A673 (cell line): ENCODE results near the gene AQP7. TPM values are rescaled to one million over a fixed set of nuclear protein-coding genes. Genes with fewer than 3 reads are reported as not detected.

Experiments
- BruUV-seq: library from RNA; stranded (reverse); fragments of 400-500 nt; replicated peaks from 2 replicates; lab custom pipeline; 2021; lab: Mats Ljungman, UMichigan
- CTCF ChIA-PET: fragments of 300-600 bp; sonication (Branson Sonifier 250); formaldehyde crosslinking; loops from one replicate; lab custom pipeline; 2022; ENCODE audit warnings: antibody characterized with exemption; lab: Charles Lee
- POLR2A ChIA-PET: fragments of 300-600 bp; sonication (Branson Sonifier 250); formaldehyde crosslinking; loops from one replicate; lab custom pipeline; 2022; ENCODE audit warnings: antibody characterized with exemption; ENCODE audit not compliant: low non-redundant PET; lab: Charles Lee
- DNase-seq: peaks from one replicate; pipeline ENCODE4 v3.0.0-alpha.2; 2015; ENCODE audit warnings: low spot score
- H3K27ac ChIP-seq: fragments of 200-600 bp; sonication (generic); 2 replicates; pipeline ENCODE4 v1.5.1; 2016; ENCODE audit warnings: mixed run types, low read depth, mild to moderate bottlenecking, mixed read lengths, antibody characterized with exemption, low read length; ENCODE audit not compliant: poor library complexity, severe bottlenecking
- H3K27me3 ChIP-seq: fragments of 200-600 bp; sonication (generic); replicated peaks from 2 replicates; pipeline ENCODE4 v1.6.1; 2017; ENCODE audit warnings: mixed run types, low read depth, mild to moderate bottlenecking, mixed read lengths, antibody characterized with exemption, low read length; ENCODE audit not compliant: insufficient read depth, poor library complexity
- H3K36me3 ChIP-seq: fragments of 200-600 bp; sonication (generic); 2 replicates; pipeline ENCODE4 v1.6.1; 2016; ENCODE audit warnings: mixed run types, mild to moderate bottlenecking, mixed read lengths, antibody characterized with exemption, low read length; ENCODE audit not compliant: insufficient read depth, poor library complexity, severe bottlenecking
- H3K4me1 ChIP-seq: fragments of 200-600 bp; sonication (generic); 2 replicates; pipeline ENCODE4 v1.6.1; 2017; ENCODE audit warnings: mixed run types, mild to moderate bottlenecking, mixed read lengths, antibody characterized with exemption, low read length; ENCODE audit not compliant: insufficient read depth, poor library complexity, severe bottlenecking
- H3K4me3 ChIP-seq: fragments of 200-600 bp; sonication (generic); 2 replicates; pipeline ENCODE4 v1.5.1; 2016; ENCODE audit warnings: low read depth, mixed run types, mild to moderate bottlenecking, mixed read lengths, low read length; ENCODE audit not compliant: poor library complexity, severe bottlenecking
- H3K9me3 ChIP-seq: fragments of 200-600 bp; sonication (generic); 2 replicates; pipeline ENCODE4 v1.6.1; 2016; ENCODE audit warnings: mixed run types, low read depth, mild to moderate bottlenecking, mixed read lengths, antibody characterized with exemption, low read length; ENCODE audit not compliant: poor library complexity, severe bottlenecking
- EZH2 ChIP-seq: fragments of 200-600 bp; sonication (generic); IDR thresholded peaks from 2 replicates; pipeline ENCODE4 v1.6.1; 2017; ENCODE audit warnings: borderline replicate concordance, low read depth, mild to moderate bottlenecking, mixed read lengths, antibody characterized with exemption, low read length; ENCODE audit not compliant: poor library complexity, severe bottlenecking
- intact Hi-C: fragments of 100-400 bp; cut with micrococcal nuclease; formaldehyde crosslinking; loops from one replicate; pipeline ENCODE4 v1.10.0; 2022; ENCODE audit not compliant: unreplicated experiment
- total RNA-seq: library from RNA; stranded (reverse); gene quantifications from 2 replicates; pipeline ENCODE4 v1.2.3, GENCODE V29; 2021
- TF ChIP-seq, protein P1 (sequence below): fragments of 300-800, 200-600 bp; sonication (generic); conservative IDR thresholded peaks from 2 replicates; pipeline ENCODE4 v1.5.1; 2017; ENCODE audit warnings: low read depth, mild to moderate bottlenecking, antibody characterized with exemption, low read length, moderate library complexity, mixed read lengths

Gene AQP7
- total RNA-seq, 1 experiment from 2014 or later = not detected

- no peak for TF ChIP-seq EZH2
- TF ChIP-seq, protein P1, sequence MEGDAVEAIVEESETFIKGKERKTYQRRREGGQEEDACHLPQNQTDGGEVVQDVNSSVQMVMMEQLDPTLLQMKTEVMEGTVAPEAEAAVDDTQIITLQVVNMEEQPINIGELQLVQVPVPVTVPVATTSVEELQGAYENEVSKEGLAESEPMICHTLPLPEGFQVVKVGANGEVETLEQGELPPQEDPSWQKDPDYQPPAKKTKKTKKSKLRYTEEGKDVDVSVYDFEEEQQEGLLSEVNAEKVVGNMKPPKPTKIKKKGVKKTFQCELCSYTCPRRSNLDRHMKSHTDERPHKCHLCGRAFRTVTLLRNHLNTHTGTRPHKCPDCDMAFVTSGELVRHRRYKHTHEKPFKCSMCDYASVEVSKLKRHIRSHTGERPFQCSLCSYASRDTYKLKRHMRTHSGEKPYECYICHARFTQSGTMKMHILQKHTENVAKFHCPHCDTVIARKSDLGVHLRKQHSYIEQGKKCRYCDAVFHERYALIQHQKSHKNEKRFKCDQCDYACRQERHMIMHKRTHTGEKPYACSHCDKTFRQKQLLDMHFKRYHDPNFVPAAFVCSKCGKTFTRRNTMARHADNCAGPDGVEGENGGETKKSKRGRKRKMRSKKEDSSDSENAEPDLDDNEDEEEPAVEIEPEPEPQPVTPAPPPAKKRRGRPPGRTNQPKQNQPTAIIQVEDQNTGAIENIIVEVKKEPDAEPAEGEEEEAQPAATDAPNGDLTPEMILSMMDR = no peak
- peaks cover 4% of the 10 kb centered on the region for H3K9me3 ChIP-seq
- no peaks in the 10 kb centered on the region for H3K27me3 ChIP-seq
- no peak overlapping the region for H3K27ac ChIP-seq
- H3K4me1 ChIP-seq = no peaks in the 10 kb centered on the region
- CTCF ChIA-PET = no interaction called here
- POLR2A ChIA-PET = no interaction called here
- H3K36me3 ChIP-seq = peaks cover 44% of the 10 kb centered on the region
- BruUV-seq = no TSS peak
- intact Hi-C loops = no loop called here
- H3K4me3 ChIP-seq = no peak overlapping the region
- no peak for DNase-seq
Observed at GRCh38 chr9:33340186-33340585, 62.2 kb downstream of the AQP7 start.

Other genes starting within 250 kb of the AQP7 start
- 31.0 and 32.0 TPM in 2 replicates for gene B4GALT1, start 235.2 kb downstream of the AQP7 start, total RNA-seq
- not detected in 2 replicates for gene SPINK4, start 162.4 kb downstream of the AQP7 start, total RNA-seq
- 48.4 and 52.7 TPM in 2 replicates for gene BAG1, start 137.9 kb downstream of the AQP7 start, total RNA-seq
- 74.4 and 74.6 TPM in 2 replicates for gene CHMP5, start 137.5 kb downstream of the AQP7 start, total RNA-seq
- gene NFX1, start 112.1 kb downstream of the AQP7 start, total RNA-seq = 36.3 and 40.0 TPM in 2 replicates
- 0.37 and 0.43 TPM in 2 replicates for gene AQP3, start 45.0 kb upstream of the AQP7 start, total RNA-seq
- gene NOL6, start 71.4 kb upstream of the AQP7 start, total RNA-seq = 36.3 and 49.6 TPM in 2 replicates
- not detected in 2 replicates for gene ANKRD18B, start 121.7 kb upstream of the AQP7 start, total RNA-seq